Tongue (tissue), 2 donors: ENCODE results near the gene ARFGEF3. TPM values are rescaled to one million over a fixed set of nuclear protein-coding genes. Genes with fewer than 3 reads are reported as not detected.
"Not testable (repeated sequence)": the region's sequence is repeated elsewhere in the genome, so short reads cannot be mapped to it uniquely, and the experiment has no call there.

ENCODE experiments used
- DNase-seq: peaks from one replicate; pipeline ENCODE4 v3.0.0-alpha.2; 2015
- total RNA-seq: library from RNA; depleted of rRNA; stranded (reverse); fragments of >200 nt; gene quantifications from one replicate; pipeline ENCODE4 v1.2.3, GENCODE V29; 2014

The ARFGEF3 gene
- total RNA-seq, 1 donor from 2014 or later: 3.3 TPM

DNA sequence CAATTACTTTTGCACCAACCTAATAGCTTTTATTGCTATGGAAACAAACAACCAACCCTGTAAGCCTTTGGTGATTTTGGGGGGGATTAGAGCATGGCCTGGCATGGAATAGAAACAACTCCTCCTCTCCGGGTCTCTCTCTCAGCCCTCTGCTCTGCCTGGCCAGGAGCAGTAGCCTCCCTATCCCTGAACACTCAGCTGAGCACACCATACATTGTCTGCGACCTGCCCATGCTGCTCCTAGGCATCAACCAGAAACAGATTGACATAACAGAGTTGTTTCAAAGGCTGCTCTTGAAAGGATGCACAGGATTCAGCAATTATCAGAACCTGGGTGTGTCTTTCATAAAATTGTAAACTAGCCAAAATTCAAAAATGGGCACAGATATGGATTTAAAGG lies 186.1 kb downstream of the ARFGEF3 start:
- DNase-seq: no peak

DNA sequence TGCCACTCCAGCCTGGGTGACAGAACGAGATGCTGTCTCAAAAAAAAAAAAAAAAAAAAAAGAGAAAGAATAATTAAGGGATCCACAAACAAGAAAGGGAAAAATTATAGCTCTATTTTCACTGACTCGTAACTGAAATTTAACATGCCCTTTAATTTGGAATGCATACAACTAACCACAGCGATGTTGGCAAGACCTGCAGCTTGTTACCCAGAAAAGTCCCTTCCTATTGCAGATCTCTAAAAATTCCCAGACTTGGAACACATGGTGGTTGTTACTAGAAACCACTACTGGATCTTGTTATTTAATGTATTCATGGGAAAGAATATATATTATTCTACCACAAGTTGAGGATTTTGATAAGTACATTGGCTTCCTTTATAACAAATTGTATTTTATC lies 188.2 kb downstream of the ARFGEF3 start:
- peak; percentile 34 for DNase-seq

DNA sequence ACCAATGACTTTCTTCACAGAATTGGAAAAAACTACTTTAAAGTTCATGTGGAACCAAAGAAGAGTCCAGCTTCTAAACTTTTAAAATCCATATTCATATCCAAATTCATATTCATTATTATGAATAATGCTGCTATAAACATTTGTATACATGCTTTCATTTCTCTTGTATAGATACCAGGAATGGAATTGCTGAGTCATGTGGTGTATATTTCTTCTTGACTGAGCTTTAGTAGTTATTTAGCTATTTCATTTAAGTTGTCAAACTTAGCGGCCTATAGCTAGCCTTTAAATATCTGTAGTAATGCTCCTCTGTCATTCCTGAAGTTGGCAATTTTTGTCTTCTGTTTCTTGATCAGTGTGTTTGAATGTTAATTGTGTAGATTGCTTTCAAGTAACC lies 196.2 kb downstream of the ARFGEF3 start:
- DNase-seq: no peak

DNA sequence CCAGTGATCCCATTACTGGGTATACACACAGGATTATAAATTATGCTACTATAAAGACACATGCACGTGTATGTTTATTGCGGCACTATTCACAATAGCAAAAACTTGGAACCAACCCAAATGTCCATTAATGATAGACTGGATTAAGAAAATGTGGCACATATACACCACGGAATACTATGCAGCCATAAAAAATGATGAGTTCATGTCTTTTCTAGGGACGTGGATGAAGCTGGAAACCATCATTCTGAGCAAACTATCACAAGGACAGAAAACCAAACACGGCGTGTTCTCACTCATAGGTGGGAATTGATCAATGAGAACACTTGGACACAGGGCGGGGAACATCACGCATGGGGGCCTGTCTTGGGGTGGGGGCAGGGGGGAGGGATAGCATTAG lies 206.9 kb downstream of the ARFGEF3 start:
- DNase-seq: not testable (repeated sequence)

DNA sequence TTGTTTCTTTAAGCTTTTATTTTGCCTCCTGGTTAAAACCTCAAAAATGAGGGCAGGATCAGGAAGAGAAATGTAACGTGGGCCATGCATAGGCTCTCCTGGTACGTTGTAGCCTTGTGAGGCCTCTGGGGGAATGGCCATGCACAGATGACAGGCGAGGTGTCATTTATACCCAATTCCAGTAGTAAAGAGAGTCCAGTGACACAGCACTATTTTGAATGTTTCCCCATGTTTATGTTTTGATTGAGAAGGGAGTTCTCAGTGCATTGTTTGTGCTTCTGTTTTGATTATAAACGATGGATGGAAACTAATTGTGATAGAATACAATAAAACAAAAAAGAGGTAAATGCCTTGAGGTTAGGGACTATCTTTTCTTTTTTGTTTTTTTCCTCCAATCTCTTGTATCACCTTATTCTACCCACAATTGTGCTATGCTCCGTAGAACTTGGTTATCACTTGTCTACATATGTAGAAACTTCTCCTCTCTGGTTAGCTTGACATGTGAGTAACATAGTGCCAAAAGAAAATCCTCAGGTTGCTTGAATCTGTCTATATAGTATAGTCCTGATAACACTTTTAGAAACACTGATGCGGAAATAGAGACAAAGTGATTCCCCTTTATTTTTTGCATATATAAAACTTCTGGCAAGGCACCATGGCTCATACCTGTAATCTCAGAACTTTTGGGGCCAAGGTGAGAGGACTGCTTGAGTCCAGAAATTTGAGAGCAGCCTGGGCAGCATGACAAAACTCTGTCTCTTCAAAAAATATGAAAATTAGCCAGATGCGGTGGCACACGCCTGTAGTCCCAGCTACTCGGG lies 209.1 kb downstream of the ARFGEF3 start:
- no peak for DNase-seq

DNA sequence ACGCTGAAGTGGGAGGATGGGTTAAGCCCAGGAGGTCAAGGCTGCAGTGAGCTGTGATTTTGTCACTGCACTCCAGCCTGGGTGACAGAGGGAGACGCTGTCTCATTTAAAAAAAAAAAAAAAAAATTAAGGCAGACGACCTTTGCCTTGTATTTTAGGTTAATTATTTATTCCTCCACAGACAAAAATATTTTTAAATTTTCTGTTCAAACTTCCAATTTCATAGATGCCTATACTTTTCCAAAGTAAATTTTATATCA lies 209.6 kb downstream of the ARFGEF3 start:
- DNase-seq: no peak

DNA sequence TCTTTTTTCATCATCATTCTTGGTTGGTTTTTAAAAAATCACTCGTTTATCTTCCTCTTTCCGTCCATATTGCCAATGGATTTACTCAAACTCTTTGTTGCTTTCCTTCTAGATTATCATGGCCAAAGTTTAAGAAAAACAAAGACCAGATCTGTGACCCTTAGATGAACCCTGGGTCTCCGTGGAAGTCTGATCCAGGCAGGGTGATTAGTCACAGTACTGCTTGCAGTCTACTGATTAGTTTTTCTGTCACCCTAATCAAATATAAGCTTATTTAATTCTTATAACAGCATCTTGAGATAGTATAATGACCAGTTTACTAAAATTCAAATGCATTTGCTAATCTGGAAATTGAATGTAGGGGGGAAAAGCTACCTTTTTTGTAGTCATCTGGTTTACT lies 210.0 kb downstream of the ARFGEF3 start:
- DNase-seq: no peak

DNA sequence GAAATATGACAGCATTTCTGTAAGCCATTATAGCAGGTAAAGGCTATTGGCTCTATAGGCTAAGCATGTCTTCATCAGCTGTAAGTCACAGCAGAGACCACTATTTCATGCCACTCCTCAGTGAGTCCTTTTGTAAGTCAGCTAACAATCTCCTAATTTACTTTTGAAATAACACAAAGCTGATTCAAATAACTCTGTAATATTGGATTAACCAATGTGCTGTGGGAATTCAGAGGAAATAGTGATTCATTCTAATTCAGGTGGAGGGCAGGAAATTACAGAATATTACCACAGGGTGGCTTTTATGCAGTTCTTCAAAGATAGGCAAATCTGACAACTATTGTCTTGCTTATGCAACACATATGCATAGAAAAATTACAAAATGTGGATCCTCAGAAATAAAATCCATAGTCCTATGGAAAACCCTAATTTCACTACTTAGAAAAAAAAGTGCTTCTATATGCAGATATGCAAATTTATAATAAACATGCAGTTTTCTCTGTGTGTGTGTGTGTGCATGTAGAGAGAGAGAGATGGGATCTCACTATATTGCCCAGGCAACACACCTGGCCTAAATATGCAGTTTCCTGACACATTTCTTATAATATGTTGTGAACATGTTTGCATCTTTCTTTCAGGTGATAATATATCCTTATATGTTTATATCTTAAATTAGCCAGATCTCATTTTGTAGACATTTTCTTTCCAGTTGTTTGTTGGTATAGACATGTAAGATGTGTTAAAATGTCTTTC lies 211.1 kb downstream of the ARFGEF3 start:
- no peak for DNase-seq

DNA sequence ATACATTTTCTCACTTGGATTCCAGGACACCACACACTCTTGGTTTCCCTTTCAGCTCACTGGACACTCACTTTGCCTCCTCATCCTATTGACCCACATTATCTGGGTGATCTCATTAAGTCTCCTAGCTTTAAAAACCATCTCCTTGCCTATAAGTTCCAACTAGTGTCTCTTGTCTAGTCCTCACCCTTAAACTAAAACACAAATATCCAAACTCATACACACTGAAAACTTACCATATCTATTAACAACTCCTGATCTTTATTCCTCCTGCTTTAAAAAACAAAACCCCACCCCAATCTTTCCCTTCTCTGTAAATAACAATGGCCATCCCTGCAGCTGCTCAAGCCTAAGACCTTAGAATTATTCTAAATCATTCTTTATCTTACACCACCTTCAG lies 212.5 kb downstream of the ARFGEF3 start:
- no peak for DNase-seq

DNA sequence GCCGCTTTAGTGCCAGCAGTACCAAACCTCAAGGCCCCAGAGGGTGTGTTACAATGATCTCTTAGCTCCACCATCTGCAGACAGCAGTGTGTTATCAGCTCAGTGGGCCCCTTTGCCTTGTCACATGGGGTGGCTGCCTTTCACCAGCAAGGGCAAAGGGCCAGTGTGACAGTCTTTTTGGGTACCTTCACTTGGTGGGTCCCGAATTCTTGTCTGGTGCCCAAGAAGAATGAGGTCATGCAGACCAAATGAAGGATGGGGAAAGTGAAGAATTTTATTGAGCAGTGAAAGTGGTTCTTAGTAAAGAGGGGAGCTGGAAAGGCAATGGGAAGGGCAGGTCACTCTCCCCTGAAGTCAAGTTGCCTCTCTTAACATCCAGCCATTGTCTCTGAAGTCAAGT lies 213.1 kb downstream of the ARFGEF3 start:
- DNase-seq: no peak

DNA sequence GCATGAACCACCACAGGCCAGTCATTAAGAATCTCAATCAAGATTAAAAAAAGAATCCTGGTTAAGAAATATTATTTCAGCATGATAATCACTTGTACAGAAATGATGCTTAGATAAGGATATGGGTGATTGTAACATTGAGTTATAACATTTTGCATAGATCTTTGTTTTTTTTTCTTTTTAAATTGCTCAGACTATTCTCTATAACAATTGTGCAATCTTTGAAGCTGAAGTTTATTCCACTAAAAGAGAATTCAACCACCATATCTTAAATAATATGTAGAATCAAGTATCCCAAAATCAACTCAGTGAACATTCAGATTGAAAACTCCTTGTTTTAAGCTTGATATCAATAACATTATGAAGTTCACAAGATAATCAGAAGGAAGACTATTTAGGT lies 215.3 kb downstream of the ARFGEF3 start:
- no peak for DNase-seq

DNA sequence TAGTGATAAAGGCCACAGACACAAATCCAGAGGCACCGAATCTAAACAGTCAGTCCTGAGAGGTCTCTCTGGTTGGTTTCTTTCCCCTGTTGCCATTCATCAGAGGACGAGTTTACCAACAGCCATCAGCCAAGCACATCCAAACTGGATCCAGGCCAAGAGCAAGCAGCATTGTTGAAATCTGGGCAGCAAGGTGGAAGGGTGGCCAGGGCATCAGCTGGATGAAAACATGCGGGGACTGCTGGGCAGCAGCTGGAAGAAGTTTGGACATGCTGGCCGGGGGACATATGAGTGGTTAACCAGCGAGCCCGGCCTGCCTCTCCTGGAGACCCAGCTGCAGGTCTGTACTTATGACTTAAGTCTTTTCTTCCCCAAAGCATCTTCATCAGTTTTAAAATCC lies 216.1 kb downstream of the ARFGEF3 start, which contains the start of gene SMIM28:
TSS of gene SMIM28 (plus strand) at position 62 of the 400 bp plus-strand sequence. CDS start at position 230, 168 bp downstream.
- DNase-seq: no peak

DNA sequence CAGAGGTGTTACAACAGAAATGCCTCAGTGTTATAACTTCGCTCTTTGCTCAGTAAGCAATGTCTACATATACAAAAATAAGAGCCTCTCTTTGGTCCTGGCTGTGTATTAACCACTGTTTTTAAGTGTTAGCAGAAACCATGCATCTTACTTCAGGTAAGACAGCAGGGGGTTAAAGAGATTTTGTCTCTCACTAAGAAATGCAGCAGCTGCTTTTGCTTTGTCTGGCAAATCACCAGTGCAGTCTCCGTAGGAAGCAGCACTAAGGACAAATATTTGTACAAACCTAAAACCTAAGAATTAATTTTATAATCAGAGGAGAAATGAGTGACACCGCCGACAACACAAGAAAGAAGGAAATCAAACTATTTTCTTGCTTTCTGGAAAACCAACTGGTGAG lies 216.7 kb downstream of the ARFGEF3 start:
- DNase-seq: no peak

DNA sequence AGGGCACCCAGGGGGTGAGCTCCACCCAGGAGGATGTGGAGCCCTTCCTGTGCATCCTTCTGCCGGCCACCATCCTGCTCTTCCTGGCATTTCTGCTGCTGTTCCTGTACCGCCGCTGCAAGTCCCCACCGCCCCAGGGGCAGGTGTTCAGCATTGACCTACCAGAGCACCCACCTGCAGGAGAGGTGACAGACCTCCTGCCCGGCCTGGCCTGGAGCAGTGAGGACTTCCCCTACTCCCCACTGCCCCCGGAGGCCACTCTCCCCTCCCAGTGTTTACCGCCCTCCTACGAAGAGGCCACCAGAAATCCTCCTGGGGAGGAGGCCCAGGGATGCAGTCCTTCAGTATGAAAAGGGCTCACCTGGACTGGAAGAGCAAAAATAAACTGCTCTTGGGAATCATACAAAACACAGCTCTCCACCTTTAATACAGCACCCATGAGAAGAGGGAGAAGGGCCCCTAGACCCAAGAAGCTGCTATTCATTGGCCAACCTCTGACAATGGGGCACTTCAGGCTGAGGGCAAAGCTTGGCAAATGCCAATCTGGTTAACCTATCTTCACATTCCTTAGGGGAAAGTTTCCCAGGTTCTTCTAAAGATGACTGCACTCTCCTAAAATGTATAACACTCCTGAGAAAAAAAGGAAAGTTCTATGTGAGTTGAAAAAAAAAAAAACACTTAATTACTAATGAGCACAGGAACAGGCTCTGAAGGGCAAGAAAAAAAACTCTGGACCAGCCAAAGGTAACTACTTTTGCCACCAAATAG lies 220.9 kb downstream of the ARFGEF3 start:
- DNase-seq: no peak

DNA sequence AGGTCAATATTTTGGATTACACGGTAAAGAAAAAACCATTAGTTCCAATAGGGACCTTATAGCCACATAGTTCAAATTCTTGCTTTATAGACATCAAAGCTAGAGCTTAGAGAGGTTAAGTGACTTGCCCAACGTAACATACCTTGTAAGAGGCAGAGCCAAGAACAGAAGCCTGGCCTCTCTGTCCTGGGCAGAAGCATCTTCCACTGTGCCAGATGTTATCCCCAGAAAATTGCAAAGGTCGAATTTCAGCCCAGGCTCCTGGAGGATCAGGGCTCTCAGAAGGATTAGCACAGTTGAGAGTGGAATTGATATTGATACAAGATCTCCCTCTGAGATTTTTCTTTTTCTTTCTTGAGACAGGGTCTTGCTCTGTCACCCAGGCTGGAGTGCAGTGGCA lies 222.0 kb downstream of the ARFGEF3 start:
- DNase-seq: no peak

DNA sequence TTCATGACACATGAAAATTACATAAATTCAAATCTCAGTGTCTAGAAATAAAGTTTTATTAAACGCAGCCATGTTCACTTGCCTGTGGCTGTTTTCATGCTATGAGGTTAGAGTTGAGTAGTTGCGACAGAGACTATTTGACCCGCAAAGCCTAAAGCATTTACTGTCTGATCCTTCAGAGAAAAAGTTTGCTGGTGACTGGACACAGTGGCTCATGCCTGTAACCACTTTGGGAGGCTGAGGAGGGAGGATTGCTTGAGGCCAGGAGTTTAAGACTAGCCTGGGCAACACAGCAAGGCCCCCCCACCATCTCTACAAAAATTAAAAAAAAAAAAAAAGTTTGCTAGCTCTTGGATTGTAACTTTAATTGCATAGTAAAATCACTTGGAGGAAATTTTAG lies 225.2 kb downstream of the ARFGEF3 start:
- no peak for DNase-seq

DNA sequence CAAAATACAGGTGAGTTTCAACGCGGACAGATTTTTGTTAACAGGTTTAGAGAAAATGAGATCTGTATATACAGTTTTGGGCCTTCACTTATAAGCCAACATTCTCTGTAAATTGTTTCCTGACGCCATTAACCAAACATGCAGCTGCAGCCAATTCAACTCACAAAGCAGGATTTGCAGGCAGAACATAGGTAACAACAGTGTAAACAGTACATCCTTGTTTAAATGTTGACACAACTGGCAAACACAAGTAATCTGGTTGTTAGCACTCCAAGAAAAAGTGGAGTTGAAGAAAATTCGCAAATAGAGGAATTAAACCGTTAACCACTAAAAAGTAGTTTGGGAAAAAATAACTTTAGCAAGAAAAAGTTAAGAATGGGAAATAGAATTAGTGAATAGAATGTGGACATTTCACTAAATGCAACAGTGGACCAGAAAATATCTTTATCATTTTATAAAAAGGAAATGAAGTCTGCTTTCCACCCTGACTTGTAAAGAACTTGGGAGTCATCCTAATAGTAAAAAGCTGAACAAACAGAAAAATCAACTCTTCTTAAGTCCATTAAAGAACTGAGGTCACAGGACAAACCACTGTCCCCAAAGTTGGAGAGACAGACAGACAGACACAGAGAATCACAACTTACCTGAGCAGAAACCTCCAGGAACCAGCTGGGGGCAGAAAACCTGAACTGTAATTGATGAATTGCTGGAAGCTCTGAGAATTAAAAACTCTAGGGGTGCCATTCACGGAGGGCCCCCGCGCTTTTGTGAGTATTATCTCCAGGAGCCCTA lies 226.0 kb downstream of the ARFGEF3 start:
- peak; percentile 71 for DNase-seq

DNA sequence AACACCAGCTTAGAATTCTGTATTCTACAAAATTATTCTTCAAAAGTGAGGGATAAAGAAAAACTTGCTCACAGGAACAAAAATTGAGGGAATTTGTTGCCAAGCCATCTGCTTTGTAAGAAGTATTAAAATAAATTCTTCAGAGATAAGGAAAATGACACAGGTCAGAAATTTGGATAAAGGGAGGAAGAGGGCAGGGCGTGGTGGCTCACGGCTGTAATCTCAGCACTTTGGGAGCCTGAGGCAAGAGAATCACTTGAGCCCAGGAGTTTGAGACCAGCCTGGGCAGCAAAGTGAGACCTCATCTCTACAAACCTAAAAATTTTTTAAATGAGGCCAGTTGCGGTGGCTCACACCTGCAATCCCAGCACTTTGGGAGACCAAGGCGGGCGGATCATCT lies 227.8 kb downstream of the ARFGEF3 start:
- no peak for DNase-seq
